NOMO-1 treated with dmso at 0.1 percent for 144 hours (cell line): Measurements from ENCODE around the gene CXorf66.
"Not testable (repeated sequence)": the region's sequence is repeated elsewhere in the genome, so short reads cannot be mapped to it uniquely, and the experiment has no call there.

Experiments used
- DNase-seq: peaks from one replicate; lab custom pipeline; 2025; ENCODE audit not compliant: unreplicated experiment; lab: John Stamatoyannopoulos, UW

Gene CXorf66

DNA sequence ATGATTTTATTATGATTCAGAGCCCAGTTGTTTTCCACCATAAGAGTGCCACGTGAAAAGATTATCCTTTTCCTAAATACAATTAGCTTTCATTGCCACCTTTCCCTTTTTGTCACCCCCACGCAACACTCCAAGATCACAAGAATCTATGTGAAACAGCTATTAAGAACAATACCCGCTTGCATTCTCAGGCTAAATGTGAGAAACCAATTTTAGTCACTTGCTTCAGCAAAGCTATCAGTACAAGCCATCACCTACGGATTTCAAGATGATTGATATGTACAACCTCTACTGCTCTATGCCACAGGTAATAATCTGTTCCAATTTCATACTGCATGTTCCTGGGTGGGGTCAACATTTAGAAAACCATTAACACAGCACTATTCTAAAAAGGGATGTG is 34.9 kb downstream of the CXorf66 start:
- no peak for DNase-seq

DNA sequence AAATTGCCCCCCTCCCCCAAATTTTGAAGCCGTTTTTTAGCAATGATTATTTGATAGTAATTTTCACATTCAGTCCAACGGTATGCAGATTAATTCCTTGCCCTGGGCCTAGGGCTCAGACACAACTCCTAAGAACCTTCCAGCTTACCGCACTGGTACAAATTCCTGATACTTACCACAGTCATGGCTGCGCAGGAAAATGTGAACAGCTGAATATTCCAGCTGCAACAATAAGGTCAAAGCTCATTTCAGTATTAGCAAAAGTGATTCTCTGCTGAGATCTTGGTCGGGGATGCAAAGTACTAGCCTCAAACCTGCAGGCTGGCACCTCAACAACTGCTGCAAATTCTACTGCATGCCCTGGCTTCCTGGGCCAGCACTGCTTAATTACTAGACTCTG is 35.4 kb downstream of the CXorf66 start:
- DNase-seq, result no peak

DNA sequence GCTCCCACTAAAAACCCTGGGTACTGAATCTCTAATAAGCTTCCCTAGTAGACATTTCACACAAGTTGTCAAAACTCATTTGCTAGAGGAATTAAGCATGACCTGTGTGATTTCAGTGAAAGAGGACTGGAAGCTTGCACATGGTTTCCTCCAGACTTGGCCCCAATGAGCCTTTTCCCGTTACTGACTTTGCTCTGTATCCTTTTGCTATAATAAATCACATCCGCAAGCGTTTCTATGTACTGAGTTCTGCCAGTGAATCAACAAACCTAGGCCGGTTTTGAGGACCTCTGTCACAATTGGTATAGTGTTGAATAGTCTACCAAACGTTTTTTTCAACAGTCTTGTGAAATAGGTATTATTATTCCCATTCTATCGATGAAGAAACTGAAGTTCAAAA is 40.6 kb downstream of the CXorf66 start:
- no peak for DNase-seq

DNA sequence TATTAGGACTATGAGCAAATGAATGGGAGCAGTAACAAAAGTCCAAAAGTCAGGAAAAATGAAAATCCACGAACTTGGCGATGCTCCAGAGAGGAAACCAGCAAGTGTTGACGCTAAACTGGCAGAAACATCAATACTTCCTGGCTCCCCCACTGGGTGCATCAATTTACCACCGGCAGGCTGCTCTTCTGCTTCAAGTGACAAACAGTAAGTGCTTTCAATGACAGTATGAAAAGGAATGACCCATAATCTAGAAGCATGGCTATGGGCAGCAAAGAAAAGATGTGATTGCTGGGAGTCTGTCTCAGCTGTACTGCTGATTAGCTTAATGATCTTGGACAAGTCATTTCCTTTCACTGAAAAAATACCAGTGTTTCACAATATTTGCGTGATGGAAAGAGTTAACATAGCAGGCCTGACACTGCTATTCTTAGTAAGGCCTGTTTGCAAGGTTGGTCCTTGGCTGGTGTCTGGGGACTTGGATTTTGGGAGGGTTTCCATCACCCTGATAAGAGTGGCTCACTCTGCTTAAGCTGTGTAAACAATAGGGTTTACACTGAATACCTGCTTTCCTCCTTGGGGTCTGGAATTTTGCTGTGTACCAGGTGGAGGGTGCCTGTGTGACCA is 41.1 kb downstream of the CXorf66 start:
- no peak for DNase-seq

DNA sequence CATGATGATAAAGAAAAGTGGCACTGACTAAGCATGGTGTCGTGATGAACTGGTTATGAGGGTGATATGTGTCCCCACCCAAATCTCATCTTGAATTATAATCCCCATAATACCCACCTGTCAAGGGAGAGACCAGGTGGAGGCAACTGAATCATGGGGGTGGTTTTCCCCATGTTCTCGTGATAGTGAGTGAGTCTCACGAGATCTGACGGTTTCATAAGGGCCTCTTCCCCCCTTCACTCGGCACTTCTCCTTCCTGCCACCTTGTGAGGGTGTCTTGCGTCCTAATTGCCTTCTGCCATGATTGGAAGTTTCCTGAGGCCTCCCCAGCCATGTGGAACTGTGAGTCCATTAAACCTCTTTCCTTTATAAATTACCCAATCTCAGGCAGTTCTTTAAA is 44.2 kb downstream of the CXorf66 start:
- not testable (repeated sequence) for DNase-seq

DNA sequence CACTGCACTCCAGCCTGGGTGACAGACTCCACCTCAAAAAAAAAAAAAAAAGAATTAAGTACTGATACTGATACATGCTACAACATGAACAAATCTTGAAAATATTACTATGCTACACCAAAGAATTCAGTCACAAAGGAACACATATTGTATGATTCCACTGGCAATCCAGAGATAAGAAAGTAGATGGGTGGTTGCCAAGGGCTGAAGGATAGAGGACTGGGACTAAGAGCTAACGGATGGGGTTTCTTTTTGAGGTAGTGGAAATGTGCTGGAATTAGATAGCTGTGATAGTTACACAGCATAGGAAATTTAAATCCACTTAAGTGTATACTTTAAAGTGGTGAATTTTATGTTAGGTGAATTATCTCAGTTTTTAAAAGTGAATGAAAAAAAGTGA is 45.0 kb downstream of the CXorf66 start:
- no peak for DNase-seq

DNA sequence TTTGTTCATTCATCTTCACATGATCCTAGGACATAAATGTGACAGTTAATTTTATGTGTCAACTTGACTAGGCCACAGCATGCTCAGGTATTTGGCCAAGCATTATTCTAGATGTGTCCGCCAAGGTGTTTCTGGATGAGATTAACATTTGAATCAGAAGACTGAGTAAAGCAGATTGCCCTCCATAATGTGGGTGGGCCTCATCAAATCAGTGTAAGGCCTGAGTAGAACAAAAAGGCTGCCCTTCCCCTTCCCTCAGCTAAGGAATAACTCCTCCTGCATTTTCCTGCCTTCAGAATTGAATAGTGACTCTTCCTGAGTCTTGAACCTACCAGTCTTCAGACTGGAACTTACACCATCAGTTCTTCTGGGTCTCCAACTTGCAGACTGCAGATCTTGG is 50.9 kb downstream of the CXorf66 start:
- no peak for DNase-seq

DNA sequence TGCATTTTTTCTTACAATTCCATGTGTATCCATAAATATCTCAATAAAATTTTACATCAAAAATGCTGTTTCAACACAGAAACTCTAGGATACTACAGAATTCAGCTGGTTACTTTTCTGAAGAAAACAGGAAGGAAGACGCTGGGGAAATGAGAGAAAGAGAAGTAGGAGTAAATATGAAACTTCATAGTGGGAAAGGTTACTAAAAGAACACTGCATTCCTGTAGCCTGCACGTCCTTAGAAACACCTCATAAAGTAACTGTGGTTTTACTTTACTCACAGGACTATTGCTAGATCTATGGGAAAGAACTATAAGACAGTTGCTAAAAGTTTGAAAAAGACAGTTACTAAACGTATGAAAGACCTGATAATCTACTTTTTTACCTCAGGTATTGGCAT is 55.6 kb downstream of the CXorf66 start:
- no peak for DNase-seq

DNA sequence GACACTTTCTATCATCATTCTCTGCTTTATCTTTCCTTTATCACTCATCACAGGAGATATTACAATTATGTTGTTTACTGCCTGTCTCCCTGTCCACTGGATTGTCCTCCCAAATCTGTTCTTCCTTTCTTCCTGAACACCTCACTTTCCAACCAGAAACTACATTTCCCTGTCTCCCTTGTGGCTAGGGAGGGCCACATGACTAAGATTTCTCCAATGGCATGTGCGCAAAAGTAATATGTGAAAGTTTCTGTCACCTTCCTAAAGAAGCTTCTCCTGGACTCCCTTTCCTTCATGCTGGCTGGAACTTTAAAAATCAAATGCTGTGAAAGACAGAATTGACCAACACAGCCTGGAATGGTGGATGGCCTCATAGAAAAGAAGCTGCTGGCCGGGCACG is 58.2 kb downstream of the CXorf66 start:
- no peak for DNase-seq

DNA sequence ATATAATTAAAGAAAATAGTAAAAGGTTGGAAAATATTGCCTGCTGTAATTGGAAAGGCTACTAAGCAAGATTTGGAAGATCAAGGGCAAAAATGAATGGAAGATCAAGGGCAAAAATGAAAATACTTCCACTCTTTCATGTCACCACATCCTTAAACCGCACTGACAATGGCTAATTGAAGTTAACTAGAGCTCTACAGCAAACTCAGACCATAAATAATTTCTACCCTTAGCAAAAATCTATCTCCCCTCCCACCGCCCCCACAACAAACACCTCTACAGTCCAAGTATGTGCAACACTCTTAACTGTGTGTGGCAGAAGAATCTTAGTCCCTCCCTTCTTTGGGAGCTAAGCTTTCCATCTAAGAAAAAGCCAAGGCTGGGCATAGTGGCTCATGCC is 59.6 kb downstream of the CXorf66 start:
- DNase-seq, result no peak
